Activated CD8-positive, alpha-beta T cell treated with anti-CD3 and anti-CD28 coated beads, Interleukin-2, amount 10 ng/mL, durations not matched to agents 7 days and 5 days (primary cell): ENCODE measurements around the gene GPN1. TPM values are rescaled to one million over a fixed set of nuclear protein-coding genes. Genes with fewer than 3 reads are reported as not detected.
A peak's percentile ranks its signal among the peaks of the same experiment; 100 is the strongest.
"Not testable (repeated sequence)": the region's sequence is repeated elsewhere in the genome, so short reads cannot be mapped to it uniquely, and the experiment has no call there.

ENCODE experiments used
- ATAC-seq: fragments of 150-1000 bp; cut with Tn5 transposase; one replicate; pipeline ENCODE4 v1.10.0; 2021; ENCODE audit warnings: moderate library complexity
- CTCF ChIA-PET: fragments of 350-600 bp; sonication (Branson Sonifier 250); formaldehyde crosslinking; loops from one replicate; lab custom pipeline; 2021; ENCODE audit warnings: antibody characterized with exemption; lab: Charles Lee
- POLR2A ChIA-PET: fragments of 350-600 bp; sonication (Branson Sonifier 250); formaldehyde crosslinking; loops from one replicate; lab custom pipeline; 2021; ENCODE audit warnings: antibody characterized with exemption; lab: Charles Lee
- DNase-seq: peaks from one replicate; pipeline ENCODE4 v3.0.0-alpha.2; 2020
- H3K27ac Mint-ChIP-seq: one replicate; pipeline ENCODE4 v1.8.0; 2021; ENCODE audit warnings: mild to moderate bottlenecking, mixed read lengths
- H3K27me3 Mint-ChIP-seq: one replicate; pipeline ENCODE4 v1.8.0; 2021; ENCODE audit warnings: low read depth, mixed read lengths
- H3K36me3 Mint-ChIP-seq: one replicate; pipeline ENCODE4 v1.8.0; 2021; ENCODE audit warnings: low read depth, mixed read lengths
- H3K4me1 Mint-ChIP-seq: one replicate; pipeline ENCODE4 v1.8.0; 2021; ENCODE audit warnings: low read depth, mixed read lengths
- H3K4me3 Mint-ChIP-seq: one replicate; pipeline ENCODE4 v1.8.0; 2021; ENCODE audit warnings: mild to moderate bottlenecking, mixed read lengths
- H3K9me3 Mint-ChIP-seq: one replicate; pipeline ENCODE4 v1.8.0; 2022; ENCODE audit warnings: mixed read lengths; ENCODE audit not compliant: insufficient read depth
- total RNA-seq, 2 experiments: library from RNA; stranded (reverse); gene quantifications; one replicate each; pipeline ENCODE4 v1.2.3, GENCODE V29; 2021

Gene GPN1
- total RNA-seq, 2 experiments from 2014 or later: 39.7 to 41.4 TPM

- POLR2A ChIA-PET, DNase-seq, H3K4me3 Mint-ChIP-seq, CTCF ChIA-PET, H3K27ac Mint-ChIP-seq, ATAC-seq, H3K27me3 Mint-ChIP-seq: not testable (repeated sequence)
- H3K9me3 Mint-ChIP-seq: peaks cover 35% of the 10 kb centered on the region
- H3K36me3 Mint-ChIP-seq: peaks cover 69% of the 10 kb centered on the region
- H3K4me1 Mint-ChIP-seq: peaks cover 42% of the 10 kb centered on the region
Measured at GRCh38 chr2:27594020-27594703, 34.7 kb upstream of the GPN1 start.

- not testable (repeated sequence) for ATAC-seq
Measured at GRCh38 chr2:27595412-27595811, 33.4 kb upstream of the GPN1 start.

DNA sequence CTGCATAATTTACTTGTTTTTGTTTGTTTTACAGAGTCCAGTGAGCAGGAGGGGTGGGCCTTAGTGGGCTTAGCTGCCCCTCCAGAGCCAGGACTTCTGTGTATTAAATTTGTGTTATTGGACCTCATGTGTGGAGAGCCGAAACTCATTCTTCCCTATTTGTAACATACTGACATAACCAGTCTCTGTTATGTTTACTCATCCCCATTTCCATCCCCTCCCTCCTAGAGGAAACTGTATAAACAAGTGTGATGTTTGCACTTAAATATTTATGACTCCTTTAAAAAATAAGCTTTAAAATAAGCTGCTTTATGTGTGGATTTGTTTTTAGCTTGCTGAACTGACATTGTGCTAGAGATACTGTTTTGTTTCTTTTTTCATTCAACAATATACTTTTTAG, 32.2 kb upstream of the GPN1 start:
- Mint-ChIP-seq H3K36me3 (peaks cover 67% of the 10 kb centered on the region), H3K4me1 (peaks cover 42% of the 10 kb centered on the region), H3K9me3 (peaks cover 16% of the 10 kb centered on the region), H3K27me3 (no peaks in the 10 kb centered on the region), H3K4me3 (no peak overlapping the region), H3K27ac (no peak overlapping the region)
- ATAC-seq: no peak
- CTCF ChIA-PET: interaction anchor here (1.1 to 1.7 kb wide), 3 partner anchors 11 to 87 kb away, joined by 3 to 9 read pairs (median 7); partner anchors contain the start of gene ZNF512
- no peak for DNase-seq
- POLR2A ChIA-PET: no interaction called here

More at GRCh38 chr2:27595412-27595811, 33.4 kb upstream of the GPN1 start:
- Mint-ChIP-seq H3K9me3 (peaks cover 22% of the 10 kb centered on the region), H3K4me1 (peaks cover 48% of the 10 kb centered on the region), H3K36me3 (peaks cover 68% of the 10 kb centered on the region)
- DNase-seq, H3K27me3 Mint-ChIP-seq, POLR2A ChIA-PET, H3K27ac Mint-ChIP-seq, H3K4me3 Mint-ChIP-seq: not testable (repeated sequence)
- CTCF ChIA-PET: interaction anchor here (1.6 kb wide), 1 partner anchor 10 kb away, joined by 7 read pairs; no protein-coding TSS in a partner anchor

GRCh38 chr2:27606611-27607010, 22.2 kb upstream of the GPN1 start:
- ChIA-PET POLR2A (no interaction called here), CTCF (no interaction called here)
- ATAC-seq (no peak), DNase-seq (no peak)
- Mint-ChIP-seq H3K4me3 (no peak overlapping the region), H3K27ac (no peak overlapping the region), H3K27me3 (no peaks in the 10 kb centered on the region), H3K9me3 (no peaks in the 10 kb centered on the region), H3K4me1 (no peaks in the 10 kb centered on the region), H3K36me3 (peaks cover 54% of the 10 kb centered on the region)

DNA sequence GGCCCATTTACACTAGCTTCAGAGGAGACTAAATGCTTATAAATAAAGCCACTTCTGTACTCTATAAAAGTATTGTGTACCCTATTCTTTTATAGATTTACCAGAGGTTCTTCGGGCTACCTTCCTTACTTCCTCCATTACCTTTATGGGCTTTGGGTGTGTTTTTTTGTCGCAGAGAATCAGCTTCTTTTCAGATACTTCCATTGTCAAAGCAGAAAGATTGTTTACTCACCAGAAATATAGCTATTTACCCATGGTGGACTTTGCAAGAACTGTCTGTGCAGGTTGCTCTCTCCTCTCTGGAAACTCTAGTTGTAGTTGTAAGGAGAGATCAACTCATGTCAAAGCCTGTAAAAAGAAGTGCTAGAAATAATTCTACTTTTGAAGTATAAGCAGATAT, 14.9 kb upstream of the GPN1 start:
- POLR2A ChIA-PET: interaction anchor here (0.6 kb wide), 1 partner anchor 77 kb away, joined by 3 read pairs; a partner anchor contains a TSS

GRCh38 chr2:27615316-27615715, 13.5 kb upstream of the GPN1 start:
- ChIA-PET CTCF (no interaction called here), POLR2A (no interaction called here)
- peaks cover 61% of the 10 kb centered on the region for H3K36me3 Mint-ChIP-seq
- ATAC-seq: no peak
- H3K9me3 Mint-ChIP-seq: no peaks in the 10 kb centered on the region
- DNase-seq: no peak
- no peak overlapping the region for H3K4me3 Mint-ChIP-seq
- no peak overlapping the region for H3K27ac Mint-ChIP-seq
- no peaks in the 10 kb centered on the region for H3K27me3 Mint-ChIP-seq
- no peaks in the 10 kb centered on the region for H3K4me1 Mint-ChIP-seq

More for the DNA sequence above, 14.9 kb upstream of the GPN1 start:
- no peaks in the 10 kb centered on the region for H3K27me3 Mint-ChIP-seq
- H3K27ac Mint-ChIP-seq: no peak overlapping the region
- H3K4me1 Mint-ChIP-seq: no peaks in the 10 kb centered on the region
- no peaks in the 10 kb centered on the region for H3K9me3 Mint-ChIP-seq
- CTCF ChIA-PET: no interaction called here
- no peak for DNase-seq
- no peak overlapping the region for H3K4me3 Mint-ChIP-seq
- H3K36me3 Mint-ChIP-seq: peaks cover 56% of the 10 kb centered on the region
- no peak for ATAC-seq

GRCh38 chr2:27621524-27621923, 7.3 kb upstream of the GPN1 start:
- Mint-ChIP-seq H3K4me1 (peaks cover 1% of the 10 kb centered on the region), H3K9me3 (no peaks in the 10 kb centered on the region), H3K36me3 (peaks cover 57% of the 10 kb centered on the region), H3K27ac (no peak overlapping the region), H3K27me3 (no peaks in the 10 kb centered on the region), H3K4me3 (no peak overlapping the region)
- ChIA-PET CTCF (interaction anchor here (2.4 kb wide), 1 partner anchor 62 kb away, joined by 8 read pairs; no protein-coding TSS in a partner anchor), POLR2A (interaction anchor here (0.8 kb wide), 1 partner anchor 190 kb away, joined by 3 read pairs; no protein-coding TSS in a partner anchor)
- DNase-seq: no peak
- ATAC-seq: no peak

GRCh38 chr2:27622921-27623384, 5.9 kb upstream of the GPN1 start:
- no peaks in the 10 kb centered on the region for H3K9me3 Mint-ChIP-seq

GRCh38 chr2:27624943-27625342, 3.9 kb upstream of the GPN1 start:
- ChIA-PET CTCF (no interaction called here), POLR2A (no interaction called here)
- no peaks in the 10 kb centered on the region for H3K9me3 Mint-ChIP-seq
- H3K27ac Mint-ChIP-seq: no peak overlapping the region
- ATAC-seq (no peak), DNase-seq (no peak)
- no peak overlapping the region for H3K4me3 Mint-ChIP-seq
- H3K36me3 Mint-ChIP-seq: peaks cover 38% of the 10 kb centered on the region
- no peaks in the 10 kb centered on the region for H3K27me3 Mint-ChIP-seq
- peaks cover 19% of the 10 kb centered on the region for H3K4me1 Mint-ChIP-seq

More at GRCh38 chr2:27622921-27623384, 5.9 kb upstream of the GPN1 start:
- DNase-seq (no peak), ATAC-seq (no peak)
- ChIA-PET POLR2A (no interaction called here), CTCF (interaction anchor here (2.4 kb wide), 1 partner anchor 60 kb away, joined by 8 read pairs; no protein-coding TSS in a partner anchor)
- H3K4me1 Mint-ChIP-seq: peaks cover 16% of the 10 kb centered on the region
- no peak overlapping the region for H3K27ac Mint-ChIP-seq
- H3K4me3 Mint-ChIP-seq: no peak overlapping the region
- H3K36me3 Mint-ChIP-seq: peaks cover 47% of the 10 kb centered on the region
- no peaks in the 10 kb centered on the region for H3K27me3 Mint-ChIP-seq

- H3K27me3 Mint-ChIP-seq, ATAC-seq, H3K27ac Mint-ChIP-seq, H3K9me3 Mint-ChIP-seq, POLR2A ChIA-PET, H3K4me3 Mint-ChIP-seq, DNase-seq: not testable (repeated sequence)
- CTCF ChIA-PET: interaction anchor here (1.1 to 4.2 kb wide), 2 partner anchors 43 to 57 kb away, joined by 3 to 27 read pairs; partner anchors contain the start of gene ZNF512
- peaks cover 28% of the 10 kb centered on the region for H3K4me1 Mint-ChIP-seq
- peaks cover 41% of the 10 kb centered on the region for H3K36me3 Mint-ChIP-seq
Measured at GRCh38 chr2:27626323-27626722, 2.5 kb upstream of the GPN1 start.

- Mint-ChIP-seq H3K4me1 (peaks cover 31% of the 10 kb centered on the region), H3K27ac (peak overlapping the region; percentile 65), H3K36me3 (peaks cover 42% of the 10 kb centered on the region)
- H3K9me3 Mint-ChIP-seq, ATAC-seq, H3K27me3 Mint-ChIP-seq, DNase-seq, H3K4me3 Mint-ChIP-seq, POLR2A ChIA-PET: not testable (repeated sequence)
- CTCF ChIA-PET: interaction anchor here (1.1 to 4.2 kb wide), 2 partner anchors 44 to 57 kb away, joined by 3 to 27 read pairs; partner anchors contain the start of gene ZNF512
Measured at GRCh38 chr2:27626921-27627320, 1.9 kb upstream of the GPN1 start.
